Activated CD8-positive, alpha-beta memory T cell treated with anti-CD3 and anti-CD28 coated beads, Interleukin-2, amount 50 U/mL, for 1 hour (primary cell): ENCODE results near the gene JUP.
A peak's percentile ranks its signal among the peaks of the same experiment; 100 is the strongest.

ENCODE experiments used
- DNase-seq: peaks from one replicate; pipeline ENCODE4 v3.0.0-alpha.2; 2020; ENCODE audit errors: extremely low read depth

The JUP gene

DNA sequence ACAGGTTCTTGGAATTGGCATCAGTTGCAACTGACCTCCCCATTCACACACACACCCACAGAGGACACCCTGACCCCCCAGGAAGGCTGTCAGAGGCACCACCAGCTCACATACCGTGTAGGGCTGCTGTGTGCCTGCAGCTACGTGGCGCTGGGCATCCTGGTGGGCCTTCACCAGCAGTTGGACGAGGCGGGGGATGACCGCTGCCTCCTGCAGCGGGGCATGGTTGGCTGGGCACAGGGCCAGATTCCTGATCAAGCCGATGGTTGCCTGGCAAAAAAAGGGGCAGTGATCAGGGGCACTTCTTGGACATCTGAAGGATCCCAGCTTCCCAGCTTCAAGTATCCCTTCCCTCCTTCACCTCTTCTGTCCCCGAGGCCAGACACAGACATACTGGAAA is 27.9 kb downstream of the JUP start:
- DNase-seq: no peak

GRCh38 chr17:41754066-41754465 is 32.4 kb downstream of the JUP start:
- no peak for DNase-seq

GRCh38 chr17:41751288-41751687 is 35.2 kb downstream of the JUP start:
- no peak for DNase-seq

DNA sequence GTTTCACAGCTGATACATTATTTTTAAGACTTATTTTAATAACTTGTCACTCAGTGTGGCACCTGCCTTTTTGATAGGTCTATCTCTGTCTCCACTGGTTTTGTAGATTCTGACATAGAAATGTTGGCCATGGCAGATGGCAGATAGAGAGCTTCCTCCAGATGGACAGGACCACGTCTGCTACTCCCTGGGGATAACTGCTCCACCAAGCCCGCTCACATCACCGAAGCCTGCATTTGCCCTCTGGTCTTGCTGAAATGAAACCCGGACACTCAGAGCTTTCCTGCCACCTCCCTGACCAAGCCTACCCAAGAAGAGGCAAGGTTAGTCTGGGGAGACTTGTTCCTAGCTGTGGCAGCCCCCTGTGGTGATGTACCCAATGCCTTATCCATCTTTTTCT is 35.6 kb downstream of the JUP start:
- no peak for DNase-seq

GRCh38 chr17:41748275-41748674 is 38.2 kb downstream of the JUP start:
- no peak for DNase-seq

- DNase-seq: no peak
Measured at GRCh38 chr17:41741709-41742108, 44.8 kb downstream of the JUP start.

- no peak for DNase-seq
Measured at GRCh38 chr17:41740506-41740905, 46.0 kb downstream of the JUP start.

DNA sequence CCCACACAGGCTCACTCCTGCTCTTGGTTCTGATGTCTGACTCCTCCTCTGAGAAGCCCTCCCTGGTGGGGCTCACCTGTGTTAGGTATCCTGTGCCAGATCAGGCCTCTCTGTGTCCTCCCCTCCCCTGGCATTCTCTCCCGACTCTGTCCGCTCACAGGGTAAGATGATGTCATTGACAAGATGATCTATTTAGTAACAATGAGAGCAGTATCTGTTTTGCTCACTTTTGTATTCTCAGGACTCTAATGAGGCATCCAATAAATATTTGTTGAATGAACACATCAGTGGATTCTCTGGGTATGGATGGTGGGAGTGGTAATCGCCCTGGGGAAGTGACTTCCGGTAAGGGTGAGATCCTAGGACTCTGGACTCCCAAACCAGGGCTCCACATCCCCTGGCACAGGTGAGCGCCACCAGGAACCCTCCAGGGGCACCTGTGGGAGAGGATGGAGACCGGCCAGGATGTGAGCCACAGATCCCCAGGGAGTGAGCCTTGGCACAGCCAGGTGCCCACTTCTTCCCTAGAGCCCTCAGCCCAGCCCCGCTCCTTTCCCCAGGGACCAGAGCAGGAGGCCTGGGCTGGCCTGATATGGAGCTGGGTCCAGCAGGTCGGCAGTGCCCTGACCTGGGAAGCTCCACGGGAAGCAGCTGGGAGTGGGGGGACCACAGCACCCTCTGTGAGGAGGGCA is 46.7 kb downstream of the JUP start:
- no peak for DNase-seq

- no peak for DNase-seq
Measured at GRCh38 chr17:41738801-41739112, 47.8 kb downstream of the JUP start.

- DNase-seq: peak; percentile 27
Measured at GRCh38 chr17:41738077-41738800, 48.3 kb downstream of the JUP start.

- DNase-seq: no peak
Measured at GRCh38 chr17:41737680-41738023, 48.9 kb downstream of the JUP start.

- DNase-seq: no peak
Measured at GRCh38 chr17:41736983-41737679, 49.4 kb downstream of the JUP start.

GRCh38 chr17:41735744-41736143 is 50.8 kb downstream of the JUP start:
- DNase-seq: no peak

GRCh38 chr17:41734949-41735313 is 51.6 kb downstream of the JUP start:
- no peak for DNase-seq

DNA sequence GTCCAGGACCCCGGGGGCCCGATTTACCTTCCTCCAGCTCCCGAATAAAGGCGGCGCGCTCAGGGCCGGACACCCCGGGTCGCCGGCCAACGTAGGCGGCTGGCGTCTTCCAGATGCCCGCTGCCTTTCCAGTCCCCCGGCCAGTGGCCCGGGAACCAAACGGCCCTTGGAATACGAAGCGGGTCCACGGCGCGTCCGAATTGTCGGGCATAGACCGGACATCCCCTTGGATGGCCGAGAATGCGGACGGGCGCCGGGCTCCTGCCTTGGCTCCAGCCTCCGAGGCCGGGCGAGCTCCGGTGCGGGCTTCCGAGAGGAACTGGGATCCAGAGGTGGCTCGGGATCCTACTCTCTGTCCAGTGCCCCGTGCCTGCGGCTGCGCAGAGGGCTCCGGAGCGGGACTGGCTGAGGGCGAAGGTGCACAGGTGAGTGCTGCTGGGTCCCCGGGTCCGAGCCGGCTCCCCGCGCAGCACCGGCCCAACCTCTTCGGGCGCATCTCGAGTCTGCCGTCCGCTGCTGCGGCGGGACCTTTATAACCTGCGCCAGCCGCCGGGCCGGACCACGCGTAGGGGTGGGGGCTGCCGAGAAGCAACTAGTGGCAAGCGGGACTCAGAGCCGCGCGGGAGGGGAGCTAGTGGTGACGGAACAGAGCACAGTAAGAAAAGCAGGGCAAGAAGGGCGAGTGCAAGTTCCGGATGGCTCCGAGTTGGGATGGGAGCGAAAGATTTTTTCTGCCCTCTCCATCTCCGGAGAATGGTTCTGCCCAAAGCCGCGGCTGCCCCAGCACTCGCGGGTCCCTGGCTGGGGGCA is 52.2 kb downstream of the JUP start, which contains the start of gene HAP1:
TSS of gene HAP1 (minus strand) at position 505 of the 810 bp plus-strand sequence. CDS start at position 496, 9 bp downstream.
- no peak for DNase-seq

- DNase-seq: no peak
Measured at GRCh38 chr17:41733348-41734138, 53.0 kb downstream of the JUP start.

DNA sequence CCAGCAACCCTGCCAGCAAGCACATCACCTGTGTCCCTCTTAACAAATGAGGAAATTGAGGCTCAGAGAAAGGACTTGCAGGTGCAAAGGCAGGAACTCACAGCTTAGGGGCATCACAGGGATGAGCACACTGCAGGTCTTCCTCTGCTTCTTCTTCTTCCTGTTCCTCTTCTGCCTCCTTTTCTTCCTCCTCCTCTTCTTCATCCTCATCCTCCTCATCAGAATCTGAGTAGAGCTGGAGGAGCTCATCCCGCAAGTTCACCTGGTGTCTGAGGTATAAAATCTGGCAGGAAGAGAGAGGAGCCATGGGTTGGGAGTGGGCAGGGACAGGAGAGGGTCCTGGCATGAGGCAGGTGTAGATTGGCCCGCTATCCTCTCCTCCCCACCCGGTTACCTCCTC is 54.7 kb downstream of the JUP start:
- DNase-seq: no peak

DNA sequence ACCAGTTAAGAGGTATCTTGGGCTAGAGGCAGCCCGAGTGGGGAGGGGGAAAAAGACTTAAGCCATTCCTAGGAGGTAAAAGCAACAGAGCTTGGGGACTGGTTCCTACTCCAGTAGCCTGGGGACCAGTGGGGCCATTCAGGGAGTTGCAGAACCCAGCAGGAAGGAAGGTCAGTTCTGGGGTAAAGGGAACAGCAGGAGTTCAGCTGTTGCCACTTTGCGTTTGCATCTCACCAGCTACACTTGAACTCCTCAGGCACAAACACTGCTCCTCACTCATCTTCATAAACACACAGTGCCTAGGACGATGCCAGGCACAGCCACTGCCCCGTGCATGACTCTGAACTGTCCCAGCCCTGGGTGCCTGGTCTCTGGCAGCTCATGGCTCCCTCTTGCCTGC is 56.0 kb downstream of the JUP start:
- DNase-seq: no peak

- DNase-seq: no peak
Measured at GRCh38 chr17:41728056-41728455, 58.5 kb downstream of the JUP start.

DNA sequence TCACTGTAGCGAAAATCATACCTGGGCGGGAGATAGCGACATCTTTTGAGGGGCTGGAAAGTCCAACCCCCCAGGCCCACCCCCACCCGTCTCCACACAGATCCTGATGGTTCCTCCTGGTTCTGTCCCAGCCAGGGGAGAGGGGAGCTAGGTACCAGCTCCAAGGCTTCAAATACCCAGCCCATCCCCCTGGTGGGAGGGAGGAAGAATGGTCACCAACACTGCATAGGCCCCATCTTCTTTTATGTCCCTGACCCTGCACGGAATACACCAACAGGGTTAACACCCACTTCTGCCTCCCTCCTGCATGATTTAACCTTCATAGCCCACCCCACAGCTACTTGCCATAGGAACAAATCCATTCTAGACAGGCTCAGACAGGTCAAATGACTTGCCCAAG is 61.4 kb downstream of the JUP start:
- DNase-seq: no peak

DNA sequence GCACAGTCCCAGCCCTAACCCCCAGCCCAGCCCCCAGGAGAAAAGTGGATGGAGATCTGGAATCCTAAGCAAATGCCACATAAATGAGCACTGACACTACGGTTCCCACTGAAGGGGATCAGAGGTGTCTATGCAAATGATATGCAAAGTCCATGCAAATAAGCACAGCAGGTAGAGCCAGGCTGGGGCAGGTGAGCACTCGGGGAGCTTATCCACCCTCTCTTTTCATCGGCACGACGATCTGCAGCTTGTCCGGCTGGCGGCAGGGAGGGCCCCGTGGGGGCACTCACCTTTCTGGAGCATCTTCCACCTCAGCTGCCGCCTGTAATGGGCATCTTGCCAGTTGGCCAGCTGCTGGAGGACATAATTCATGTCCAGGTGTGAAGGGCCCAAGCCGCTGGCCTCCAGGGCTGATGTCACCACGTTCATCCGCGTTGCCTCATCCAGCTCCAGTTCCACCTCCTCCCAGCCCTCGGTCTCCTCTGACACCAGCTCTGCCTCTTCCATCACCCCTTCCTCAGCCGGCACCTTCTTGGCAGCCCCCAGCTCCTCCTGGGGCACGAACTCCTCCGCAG is 61.9 kb downstream of the JUP start:
- DNase-seq: no peak
